CD14-positive monocyte (primary cell): ENCODE results near the gene FBXL20. TPM values are rescaled to one million over a fixed set of nuclear protein-coding genes. Genes with fewer than 3 reads are reported as not detected.

Experiments used
- DNase-seq, 3 donors: peaks; one replicate each; pipeline ENCODE4 v3.0.0-alpha.2; 2011 to 2022
- H2AFZ ChIP-seq: 2 replicates; pipeline ENCODE4 v1.6.0; 2012; ENCODE audit warnings: mild to moderate bottlenecking, low read depth, low read length, inconsistent platforms; ENCODE audit not compliant: insufficient read depth, poor library complexity, severe bottlenecking
- H3K27ac ChIP-seq, 2 donors: 1 replicate in 1 of 2; 2 replicates in 1 of 2; pipeline ENCODE4 v1.5.1; 2012 to 2013; ENCODE audit warnings: low read length in 2 of 2, control low read depth in 1 of 2, inconsistent platforms in 1 of 2, low read depth in 1 of 2, mild to moderate bottlenecking in 1 of 2
- H3K27me3 ChIP-seq, 2 donors: one replicate each; pipeline versions ENCODE4 v1.6.0 to v1.6.1; 2011 to 2013; ENCODE audit warnings: low read length in 2 of 2; ENCODE audit not compliant: control insufficient read depth in 2 of 2, insufficient read depth in 2 of 2
- H3K36me3 ChIP-seq, 2 donors: replicated peaks in 1 of 2; 1 replicate in 1 of 2; 2 replicates in 1 of 2; pipeline versions ENCODE4 v1.5.1 to v1.6.1; 2012 to 2013; ENCODE audit warnings: low read length in 2 of 2, control low read depth in 1 of 2, inconsistent platforms in 1 of 2, mild to moderate bottlenecking in 1 of 2; ENCODE audit not compliant: insufficient read depth in 2 of 2, control insufficient read depth in 1 of 2
- H3K4me1 ChIP-seq, 2 donors: 1 replicate in 1 of 2; 2 replicates in 1 of 2; pipeline versions ENCODE4 v1.5.1 to v1.6.1; 2012 to 2013; ENCODE audit warnings: low read length in 2 of 2, control low read depth in 1 of 2, inconsistent platforms in 1 of 2, mild to moderate bottlenecking in 1 of 2, moderate library complexity in 1 of 2; ENCODE audit not compliant: insufficient read depth in 2 of 2, control insufficient read depth in 1 of 2
- H3K4me2 ChIP-seq: replicated peaks from 2 replicates; pipeline ENCODE3; 2012; ENCODE audit warnings: low read length, moderate library complexity, mild to moderate bottlenecking; ENCODE audit not compliant: poor library complexity, severe bottlenecking; ENCODE audit errors: extremely low read depth
- H3K4me3 ChIP-seq, 3 experiments: fragments of 200-600 bp in 1 of 3; sonication (generic) in 1 of 3; replicated peaks in 1 of 3; 1 replicate in 2 of 3; 2 replicates in 1 of 3; pipeline ENCODE4 v1.5.1; 2011 to 2013; ENCODE audit warnings: low read length in 3 of 3, mild to moderate bottlenecking in 3 of 3, control low read depth in 2 of 3, low read depth in 2 of 3, inconsistent platforms in 1 of 3, moderate library complexity in 1 of 3
- H3K79me2 ChIP-seq: 2 replicates; pipeline ENCODE4 v1.6.0; 2012; ENCODE audit warnings: mild to moderate bottlenecking, control low read depth, inconsistent platforms, low read length, moderate library complexity; ENCODE audit not compliant: insufficient read depth
- H3K9ac ChIP-seq: 2 replicates; pipeline ENCODE4 v1.6.0; 2017; ENCODE audit warnings: low read length, mild to moderate bottlenecking; ENCODE audit not compliant: insufficient read depth, poor library complexity, severe bottlenecking
- H3K9me3 ChIP-seq, 2 donors: replicated peaks in 1 of 2; 1 replicate in 1 of 2; 2 replicates in 1 of 2; pipeline versions ENCODE4 v1.5.1 to v1.6.1; 2012 to 2013; ENCODE audit warnings: low read length in 2 of 2, control low read depth in 1 of 2; ENCODE audit not compliant: control insufficient read depth in 1 of 2, insufficient read depth in 1 of 2
- H4K20me1 ChIP-seq: 2 replicates; pipeline ENCODE4 v1.6.0; 2012; ENCODE audit warnings: mild to moderate bottlenecking, low read length, control low read depth, moderate library complexity; ENCODE audit not compliant: insufficient read depth
- H3K27ac Mint-ChIP-seq, 7 donors: one replicate each; pipeline ENCODE4 v1.8.0; 2020; ENCODE audit warnings: mild to moderate bottlenecking in 7 of 7, mixed read lengths in 7 of 7, moderate library complexity in 6 of 7, inconsistent platforms in 2 of 7
- H3K27me3 Mint-ChIP-seq, 3 donors: one replicate each; pipeline ENCODE4 v1.8.0; 2021 to 2022; ENCODE audit warnings: low read depth in 3 of 3, mild to moderate bottlenecking in 3 of 3, mixed read lengths in 3 of 3, moderate library complexity in 3 of 3, inconsistent platforms in 1 of 3
- H3K36me3 Mint-ChIP-seq, 2 donors: one replicate each; pipeline ENCODE4 v1.8.0; 2020; ENCODE audit warnings: mixed read lengths in 2 of 2, inconsistent platforms in 1 of 2, mild to moderate bottlenecking in 1 of 2
- H3K4me1 Mint-ChIP-seq: one replicate; pipeline ENCODE4 v1.8.0; 2020; ENCODE audit warnings: mild to moderate bottlenecking, mixed read lengths
- H3K4me3 Mint-ChIP-seq, 2 donors: one replicate each; pipeline ENCODE4 v1.8.0; 2020; ENCODE audit warnings: mild to moderate bottlenecking in 2 of 2, mixed read lengths in 2 of 2, moderate library complexity in 1 of 2
- H3K9me3 Mint-ChIP-seq, 7 donors: one replicate each; pipeline ENCODE4 v1.8.0; 2020 to 2022; ENCODE audit warnings: mixed read lengths in 7 of 7, mild to moderate bottlenecking in 6 of 7, moderate library complexity in 6 of 7, inconsistent platforms in 2 of 7
- whole genome bisulfite sequencing: methylation state at CpG from one replicate; pipeline ENCODE4 v1.1.5; 2013; ENCODE audit warnings: missing lambda C conversion rate; ENCODE audit not compliant: insufficient coverage; 5-methylcytosine and 5-hydroxymethylcytosine counted together
- intact Hi-C, 2 donors: fragments of 100-400 bp; cut with micrococcal nuclease; formaldehyde crosslinking; loops; one replicate each; pipeline versions ENCODE4 v1.15.0 to v1.15.1; 2023
- polyA plus RNA-seq, 3 donors: library from polyadenylated mRNA; depleted of rRNA in 1 of 3; unstranded in 2 of 3; stranded (reverse) in 1 of 3; fragments of 300-500 nt in 2 of 3; fragments of >200 nt in 1 of 3; fragmentation: Illumina TruSeq in 2 of 3; gene quantifications; 1 replicate in 2 of 3; 2 replicates in 1 of 3; pipeline ENCODE4 v1.2.3, GENCODE V29; 2012 to 2021
- TF ChIP-seq, protein P1 (sequence below): fragments of 200-600 bp; IDR thresholded peaks from one replicate; pipeline ENCODE4 v1.8.0; 2022; ENCODE audit warnings: antibody characterized with exemption, mild to moderate bottlenecking

The FBXL20 gene
- polyA plus RNA-seq, 3 donors, result 4.0 to 7.7 (median 4.7) TPM

DNA sequence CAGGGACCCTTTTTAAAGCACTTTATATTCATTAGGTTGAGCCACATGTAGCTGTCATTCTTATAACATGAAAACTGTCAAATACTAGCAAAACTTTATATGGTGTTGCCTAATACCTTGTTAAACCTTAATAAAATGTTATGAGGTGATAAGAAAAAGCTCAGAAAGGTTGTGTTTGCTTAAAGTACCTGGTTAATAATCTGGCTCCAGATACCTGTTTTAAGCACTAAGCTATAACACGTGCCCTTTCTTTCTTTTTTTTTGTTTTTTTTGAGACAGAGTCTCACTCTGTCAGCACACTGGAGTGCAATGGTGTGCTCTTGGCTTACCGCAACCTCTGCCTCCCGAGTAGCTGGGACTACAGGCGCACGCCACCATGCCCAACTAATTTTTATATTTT lies 116.7 kb downstream of the FBXL20 start:
- H2AFZ ChIP-seq, result no peak overlapping the region
- no peaks in the 10 kb centered on the region for H3K9me3 ChIP-seq
- TF ChIP-seq, protein P1, sequence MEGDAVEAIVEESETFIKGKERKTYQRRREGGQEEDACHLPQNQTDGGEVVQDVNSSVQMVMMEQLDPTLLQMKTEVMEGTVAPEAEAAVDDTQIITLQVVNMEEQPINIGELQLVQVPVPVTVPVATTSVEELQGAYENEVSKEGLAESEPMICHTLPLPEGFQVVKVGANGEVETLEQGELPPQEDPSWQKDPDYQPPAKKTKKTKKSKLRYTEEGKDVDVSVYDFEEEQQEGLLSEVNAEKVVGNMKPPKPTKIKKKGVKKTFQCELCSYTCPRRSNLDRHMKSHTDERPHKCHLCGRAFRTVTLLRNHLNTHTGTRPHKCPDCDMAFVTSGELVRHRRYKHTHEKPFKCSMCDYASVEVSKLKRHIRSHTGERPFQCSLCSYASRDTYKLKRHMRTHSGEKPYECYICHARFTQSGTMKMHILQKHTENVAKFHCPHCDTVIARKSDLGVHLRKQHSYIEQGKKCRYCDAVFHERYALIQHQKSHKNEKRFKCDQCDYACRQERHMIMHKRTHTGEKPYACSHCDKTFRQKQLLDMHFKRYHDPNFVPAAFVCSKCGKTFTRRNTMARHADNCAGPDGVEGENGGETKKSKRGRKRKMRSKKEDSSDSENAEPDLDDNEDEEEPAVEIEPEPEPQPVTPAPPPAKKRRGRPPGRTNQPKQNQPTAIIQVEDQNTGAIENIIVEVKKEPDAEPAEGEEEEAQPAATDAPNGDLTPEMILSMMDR, result no peak
- no peaks in the 10 kb centered on the region for H3K27me3 Mint-ChIP-seq
- no peak overlapping the region for H3K9ac ChIP-seq
- H3K4me3 Mint-ChIP-seq, result no peak overlapping the region
- peaks cover 25 to 53% of the 10 kb centered on the region in 2 donors for H3K36me3 Mint-ChIP-seq
- no peaks in the 10 kb centered on the region for H3K79me2 ChIP-seq
- H4K20me1 ChIP-seq, result no peaks in the 10 kb centered on the region
- H3K36me3 ChIP-seq, result peaks cover 35 to 67% of the 10 kb centered on the region in 2 donors
- H3K9me3 Mint-ChIP-seq, result no peaks in the 10 kb centered on the region
- H3K4me2 ChIP-seq, result no peak overlapping the region
- no peak for DNase-seq
- no peaks in the 10 kb centered on the region for H3K4me1 ChIP-seq
- no peak overlapping the region for H3K4me3 ChIP-seq
- 83% methylated on average over 1 of the region's 5 CpGs for WGBS
- H3K4me1 Mint-ChIP-seq, result no peaks in the 10 kb centered on the region
- H3K27me3 ChIP-seq, result no peaks in the 10 kb centered on the region
- H3K27ac ChIP-seq, result no peak overlapping the region
- intact Hi-C loops, result loop anchor here in 1 of 2 donors (10.0 kb wide), 1 partner anchor 110 kb away; no protein-coding TSS in a partner anchor
- no peak overlapping the region for H3K27ac Mint-ChIP-seq

- Histone ChIP-seq H4K20me1 (no peaks in the 10 kb centered on the region), H3K9ac (no peak overlapping the region), H3K4me1 (no peaks in the 10 kb centered on the region), H3K27me3 (no peaks in the 10 kb centered on the region), H2AFZ (no peak overlapping the region), H3K79me2 (no peaks in the 10 kb centered on the region), H3K36me3 (peaks cover 39 to 68% of the 10 kb centered on the region in 2 donors), H3K4me2 (no peak overlapping the region), H3K4me3 (no peak overlapping the region), H3K27ac (no peak overlapping the region), H3K9me3 (no peaks in the 10 kb centered on the region)
- TF ChIP-seq, protein P1, result no peak
- H3K27me3 Mint-ChIP-seq, result no peaks in the 10 kb centered on the region
- no peaks in the 10 kb centered on the region for H3K4me1 Mint-ChIP-seq
- intact Hi-C loops, result loop anchor here in 1 of 2 donors (10.0 kb wide), 1 partner anchor 111 kb away; no protein-coding TSS in a partner anchor
- H3K4me3 Mint-ChIP-seq, result no peak overlapping the region
- H3K36me3 Mint-ChIP-seq, result peaks cover 31 to 61% of the 10 kb centered on the region in 2 donors
- H3K9me3 Mint-ChIP-seq, result no peaks in the 10 kb centered on the region
- H3K27ac Mint-ChIP-seq, result no peak overlapping the region
- WGBS, result no CpG with 5 or more reads among the region's 1 CpG
- DNase-seq, result no peak
Observed at GRCh38 chr17:39283896-39284295, 117.5 kb downstream of the FBXL20 start.
